GM19372 (cell line): ENCODE results near the gene NOP9.
"Not testable (repeated sequence)": the region's sequence is repeated elsewhere in the genome, so short reads cannot be mapped to it uniquely, and the experiment has no call there.

Experiments
- ATAC-seq: cut with Tn5 transposase; IDR thresholded peaks from one replicate; pipeline ENCODE4 v1.9.1; 2021; ENCODE audit warnings: mild to moderate bottlenecking, low read depth, moderate library complexity; ENCODE audit not compliant: unreplicated experiment

Gene NOP9

DNA sequence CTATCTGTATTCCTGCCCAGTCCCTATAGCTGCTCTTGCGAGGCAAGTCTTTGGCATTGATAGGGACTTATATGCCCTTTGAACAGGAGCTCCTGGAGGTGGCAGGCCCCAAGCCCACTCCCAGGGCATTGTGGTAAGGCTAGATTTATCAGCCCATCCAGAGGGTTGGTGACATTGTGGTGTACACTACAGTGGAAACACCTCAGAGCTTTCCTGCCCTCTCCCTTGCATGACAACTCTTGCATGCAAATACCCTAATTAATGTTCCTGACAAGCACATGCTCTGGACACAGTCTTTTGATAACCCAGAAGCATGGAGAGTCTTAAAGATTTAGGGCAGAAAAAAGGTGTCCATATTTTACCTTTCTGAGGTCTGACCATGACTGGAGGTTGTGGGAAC, 41.0 kb downstream of the NOP9 start:
- no peak for ATAC-seq

- no peak for ATAC-seq
These were observed 43.2 kb downstream of the NOP9 start for GRCh38 chr14:24342889-24343288.

DNA sequence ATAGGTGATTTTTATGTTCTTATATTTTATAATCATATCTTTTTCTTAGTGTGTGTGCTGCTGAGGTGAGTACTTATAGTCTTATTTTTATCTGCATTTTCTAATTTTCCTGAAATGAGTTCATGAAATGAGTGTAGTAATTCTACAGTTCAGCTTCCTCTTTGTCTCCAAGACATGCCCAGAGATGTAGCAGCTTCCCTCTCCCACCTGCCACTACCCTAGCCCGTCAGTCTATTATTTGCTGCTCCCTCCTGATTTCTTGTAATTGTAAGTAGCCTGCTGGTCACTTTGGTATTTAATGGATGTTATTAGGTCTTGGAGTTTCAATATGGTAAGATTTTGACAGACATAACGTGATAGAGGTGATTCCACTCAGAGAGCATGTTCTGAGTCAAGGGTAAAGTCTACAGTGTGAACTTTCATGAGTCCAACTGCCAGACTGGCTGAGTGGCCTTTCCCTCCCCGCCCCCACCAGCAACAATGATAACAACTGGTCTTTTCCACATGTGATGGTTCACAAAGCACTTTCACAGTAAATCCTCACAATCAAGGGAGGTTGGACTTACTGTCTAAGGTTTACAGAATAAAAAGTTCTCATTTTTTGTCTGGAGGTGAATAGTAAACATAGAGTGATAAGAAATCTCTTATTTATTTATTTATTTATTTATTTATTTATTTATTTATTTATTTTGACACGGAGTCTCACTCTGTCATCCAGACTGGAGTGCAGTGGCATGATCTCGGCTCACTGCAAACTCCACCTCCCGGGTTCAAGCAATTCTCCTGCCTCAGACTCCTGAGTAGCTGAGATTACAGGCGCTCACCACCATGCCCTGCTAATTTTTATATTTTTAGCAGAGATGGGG, 44.4 kb downstream of the NOP9 start:
- ATAC-seq: no peak

DNA sequence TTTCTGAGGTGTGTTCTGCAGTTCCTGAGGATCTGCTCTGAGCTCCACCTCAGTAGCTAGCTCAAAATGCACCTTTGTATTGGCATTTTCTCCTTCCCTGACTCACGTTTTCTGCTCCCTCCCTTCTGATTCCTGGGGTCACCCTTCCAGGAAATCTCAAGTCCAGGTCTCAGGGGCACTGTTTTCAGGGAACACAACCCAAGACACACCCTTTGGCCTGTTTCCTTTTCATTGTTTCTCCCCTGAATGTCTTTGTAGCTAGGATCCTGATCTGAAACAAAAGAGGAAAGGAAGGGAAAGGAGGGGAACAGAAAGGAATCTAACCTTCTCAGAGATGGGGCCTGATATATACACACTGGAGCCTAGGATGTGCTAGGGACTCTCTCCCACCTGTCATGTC, 47.5 kb downstream of the NOP9 start:
- ATAC-seq: no peak

DNA sequence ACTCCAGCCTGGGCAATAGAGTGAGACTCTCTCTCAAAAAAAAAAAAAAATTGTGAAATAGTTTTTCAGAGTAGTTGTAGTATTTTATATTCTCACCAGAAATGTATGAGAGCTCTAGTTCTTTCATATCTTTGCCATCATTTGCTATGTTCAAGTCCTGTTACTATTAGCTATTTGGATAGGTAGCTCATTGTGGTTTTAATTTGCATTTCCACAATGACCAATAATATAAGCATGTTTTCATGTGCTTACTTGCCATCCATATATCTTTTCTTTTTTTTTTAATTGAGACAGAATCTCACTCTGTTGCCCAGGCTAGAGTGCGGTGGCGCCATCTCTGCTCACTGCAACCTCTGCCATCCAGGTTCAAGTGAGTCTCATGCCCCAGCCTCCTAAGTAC, 48.5 kb downstream of the NOP9 start:
- ATAC-seq: no peak

DNA sequence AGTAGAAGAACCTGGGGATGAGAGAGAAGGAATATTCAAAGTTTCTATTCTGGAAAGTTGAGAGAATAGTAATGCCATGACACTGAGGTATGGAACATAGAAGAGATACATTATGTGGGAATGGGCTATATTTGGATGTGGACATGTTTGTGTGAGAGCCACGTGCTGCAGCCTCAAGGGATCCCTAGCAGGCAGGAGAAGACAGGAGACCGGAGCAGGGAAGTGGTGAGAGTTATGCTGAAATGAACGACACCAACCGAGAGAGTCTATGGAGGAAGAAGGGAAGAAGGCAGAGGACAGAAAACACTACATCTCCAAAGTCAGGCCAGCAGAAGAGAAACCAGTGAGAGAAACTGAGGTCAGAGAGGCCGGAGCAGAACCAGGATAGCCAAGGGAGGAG, 50.1 kb downstream of the NOP9 start:
- no peak for ATAC-seq

GRCh38 chr14:24351517-24351916, 51.9 kb downstream of the NOP9 start:
- no peak for ATAC-seq

DNA sequence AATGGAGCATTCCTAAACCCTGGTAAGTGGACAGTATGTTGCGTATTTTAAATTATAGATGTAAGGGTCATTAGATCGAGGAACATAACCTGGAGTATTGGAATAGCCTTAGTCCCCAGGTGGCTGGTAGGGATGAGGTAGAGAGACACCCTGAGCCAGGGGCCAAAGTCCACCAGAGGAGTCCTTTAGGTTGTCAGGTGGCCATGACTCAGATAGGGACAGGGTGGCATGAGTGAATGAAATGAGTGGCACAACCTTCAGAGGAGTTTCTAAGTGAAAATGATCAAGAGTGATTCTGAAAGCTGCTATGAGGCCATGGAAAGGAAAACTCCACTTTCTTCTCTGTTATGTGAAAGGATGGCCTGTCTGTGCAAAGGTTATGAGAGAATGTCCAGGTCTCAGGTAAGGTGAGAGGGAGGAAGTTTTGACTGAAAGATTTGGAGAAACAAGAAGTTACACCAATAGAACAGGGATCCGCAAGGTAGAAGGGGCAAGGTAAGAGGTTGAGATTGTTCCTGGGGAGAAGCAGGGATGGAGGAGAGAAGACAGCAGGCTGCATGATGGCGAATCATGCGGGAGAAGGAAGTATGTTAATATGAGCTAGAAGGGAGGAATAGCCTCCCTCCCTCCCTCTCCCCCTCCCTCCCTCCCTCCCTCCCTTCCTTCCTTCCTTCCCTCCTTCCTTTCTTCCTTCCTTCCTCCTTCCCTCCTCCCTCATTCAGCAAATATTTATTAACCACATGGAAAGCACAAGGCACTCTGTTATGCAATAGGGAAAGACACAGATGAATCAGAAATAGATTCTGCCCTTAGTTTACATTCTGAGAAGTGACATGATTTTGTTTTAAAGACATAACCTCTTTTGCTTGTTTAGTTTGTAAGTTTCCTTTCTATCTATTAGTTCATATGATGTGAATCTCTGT, 54.2 kb downstream of the NOP9 start:
- no peak for ATAC-seq

DNA sequence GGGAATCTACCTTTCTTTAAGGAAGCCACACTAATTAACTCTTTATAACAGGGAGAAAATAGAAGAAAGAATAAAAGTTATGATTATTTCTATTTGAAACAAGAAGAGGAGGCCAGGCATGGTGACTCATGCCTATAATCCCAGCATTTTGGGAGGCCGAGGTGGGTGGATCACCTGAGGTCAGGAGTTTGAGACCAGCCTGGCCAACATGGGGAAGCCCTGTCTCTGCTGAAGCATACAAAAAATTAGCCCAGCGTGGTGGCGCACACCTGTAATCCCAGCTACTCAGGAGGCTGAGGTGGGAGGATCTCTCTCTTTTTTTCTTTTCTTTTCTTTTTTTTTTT, 54.8 kb downstream of the NOP9 start:
- not testable (repeated sequence) for ATAC-seq

DNA sequence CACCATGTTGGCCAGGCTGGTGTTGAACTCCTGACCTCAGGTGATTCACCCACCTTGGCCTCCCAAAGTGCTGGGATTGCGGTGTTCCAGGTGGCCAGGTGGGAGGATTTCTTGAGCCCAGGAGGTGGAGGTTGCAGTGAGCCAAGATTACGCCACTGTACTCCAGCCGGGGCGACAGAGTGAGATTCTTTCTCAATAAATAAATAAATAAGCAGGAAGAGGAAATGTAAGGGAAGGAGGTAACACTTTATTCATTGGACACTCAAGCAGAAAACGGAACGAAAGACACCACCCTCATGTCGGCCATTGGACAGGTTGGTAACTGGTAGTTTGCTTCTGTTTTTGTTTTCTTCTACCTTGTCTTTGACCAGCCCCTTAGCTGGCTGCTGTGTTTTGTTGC, 55.4 kb downstream of the NOP9 start:
- no peak for ATAC-seq

DNA sequence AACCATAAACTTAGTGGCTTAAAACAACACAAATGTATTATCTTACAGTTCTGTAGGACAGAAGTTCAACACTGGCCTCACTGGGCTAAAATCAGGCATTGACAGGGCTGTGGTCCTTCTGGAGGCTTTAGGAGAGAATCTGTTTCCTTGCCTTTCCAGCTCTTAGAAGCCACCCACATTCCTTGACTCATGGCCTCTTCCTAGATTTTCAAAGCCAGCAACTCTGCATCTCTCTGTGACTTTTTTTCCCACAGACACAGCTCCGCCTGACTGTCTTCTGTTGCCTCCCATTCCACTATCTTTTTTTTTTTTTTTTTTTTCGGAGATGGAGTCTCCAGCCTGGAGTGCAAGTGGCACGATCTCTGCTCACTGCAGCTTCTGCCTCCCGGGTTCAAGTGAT, 56.6 kb downstream of the NOP9 start:
- ATAC-seq: no peak
